Cardiac septum (tissue), 1 donor: Measurements from ENCODE around the gene CHCHD3. TPM values are rescaled to one million over a fixed set of nuclear protein-coding genes. Genes with fewer than 3 reads are reported as not detected.

ENCODE experiments used
- DNase-seq: peaks from one replicate; pipeline ENCODE4 v3.0.0-alpha.2; 2020; ENCODE audit warnings: low spot score
- intact Hi-C: fragments of 100-400 bp; cut with DNase I; formaldehyde crosslinking; loops from one replicate; pipeline ENCODE4 v1.14.0; 2022
- total RNA-seq: library from RNA; stranded (reverse); fragmentation: NEBNext Ultra II Directional; extraction: Animal tissue kit (Norgen Biotek cat#: 25700); gene quantifications from one replicate; pipeline ENCODE4 v1.2.1, GENCODE V29; 2021
- donor health status: DM: no; HTN: no; CAD: no.

The CHCHD3 gene
- total RNA-seq, 1 donor from 2014 or later, result 138 TPM

- DNase-seq, result no peak
- intact Hi-C loops, result no loop called here
Measured at GRCh38 chr7:132804849-132805485, 276.9 kb downstream of the CHCHD3 start.

DNA sequence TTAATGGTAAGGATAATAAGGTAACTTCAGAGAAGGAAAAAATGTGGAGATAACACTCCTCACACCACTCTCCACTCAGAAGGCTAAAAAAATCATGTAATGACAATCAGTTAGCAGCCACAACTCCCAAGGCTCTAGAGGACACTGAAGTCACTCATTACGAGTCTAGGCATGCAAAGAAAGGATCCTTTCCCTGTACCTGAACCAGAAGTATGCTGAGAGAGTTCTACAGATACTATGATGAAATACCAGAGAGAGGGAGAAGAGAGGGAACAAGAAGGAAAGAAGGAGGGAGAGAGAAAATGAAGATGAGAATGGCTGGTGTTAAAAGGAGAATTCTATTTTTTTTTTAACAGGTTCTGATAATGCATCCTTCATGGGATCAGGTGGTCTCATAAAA is 281.4 kb downstream of the CHCHD3 start:
- intact Hi-C loops, result no loop called here
- DNase-seq, result no peak

DNA sequence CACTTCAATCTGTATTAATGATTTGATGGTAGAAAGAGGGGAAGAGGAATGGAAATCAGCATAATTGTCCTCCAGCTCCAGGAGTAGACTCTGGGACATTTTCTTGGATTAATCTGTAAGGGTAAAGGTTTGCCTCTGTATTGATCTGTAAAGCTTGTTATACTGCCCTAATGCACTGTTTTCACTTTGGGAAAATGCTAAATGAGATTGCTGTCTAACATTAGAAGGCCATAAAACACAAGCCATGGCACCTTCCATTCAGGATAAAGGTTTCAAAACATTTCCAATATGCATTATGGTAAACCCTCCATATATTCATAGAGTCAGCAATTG is 282.8 kb downstream of the CHCHD3 start:
- intact Hi-C loops, result no loop called here
- DNase-seq, result no peak

- DNase-seq, result no peak
- intact Hi-C loops, result no loop called here
Measured at GRCh38 chr7:132797152-132797551, 284.7 kb downstream of the CHCHD3 start.

DNA sequence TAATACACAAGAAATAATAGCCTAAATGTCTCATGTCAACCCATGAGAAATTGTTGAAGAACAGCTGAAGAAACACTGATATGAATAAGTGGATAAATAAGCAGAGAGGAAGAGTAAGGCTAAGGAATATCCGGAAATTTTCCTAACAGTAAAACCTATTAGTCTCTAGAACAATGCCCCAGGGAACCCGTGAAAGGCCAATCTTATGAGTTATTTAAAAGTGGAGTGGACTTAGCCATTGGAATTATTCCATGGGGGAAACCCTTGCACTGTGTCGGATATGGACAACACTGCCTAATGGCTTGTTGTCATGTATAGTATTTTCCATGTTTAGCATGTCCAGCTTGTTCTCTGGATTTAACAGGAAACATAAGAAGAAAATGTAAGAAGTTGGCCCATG is 288.4 kb downstream of the CHCHD3 start:
- intact Hi-C loops, result no loop called here
- no peak for DNase-seq

- no peak for DNase-seq
- intact Hi-C loops, result no loop called here
Measured at GRCh38 chr7:132791036-132791435, 290.9 kb downstream of the CHCHD3 start.

GRCh38 chr7:132790104-132790503 is 291.8 kb downstream of the CHCHD3 start:
- intact Hi-C loops, result no loop called here
- no peak for DNase-seq

- DNase-seq, result no peak
- intact Hi-C loops, result no loop called here
Measured at GRCh38 chr7:132789281-132789680, 292.6 kb downstream of the CHCHD3 start.

- intact Hi-C loops, result no loop called here
- DNase-seq, result no peak
Measured at GRCh38 chr7:132785870-132786269, 296.0 kb downstream of the CHCHD3 start.

DNA sequence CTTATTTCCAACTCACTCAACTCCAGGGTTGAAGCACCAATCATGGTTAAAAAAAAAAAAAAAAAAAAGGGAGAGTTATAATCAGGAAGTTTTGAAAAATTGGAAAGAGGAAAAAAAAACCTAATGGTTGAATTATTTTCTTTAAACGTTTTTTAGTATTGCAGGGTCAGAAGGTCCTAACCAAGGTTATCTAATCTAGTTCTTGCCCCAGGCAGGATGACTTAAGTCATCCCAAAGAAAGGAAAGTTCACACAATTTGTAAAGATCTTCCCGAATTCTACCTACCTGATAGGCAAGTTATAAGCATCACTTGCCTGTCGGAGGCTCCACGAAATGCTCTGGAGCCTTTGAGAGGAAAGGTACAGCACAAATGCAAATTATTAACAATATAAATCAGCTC is 297.5 kb downstream of the CHCHD3 start:
- no peak for DNase-seq
- intact Hi-C loops, result no loop called here

GRCh38 chr7:132783824-132784223 is 298.1 kb downstream of the CHCHD3 start:
- intact Hi-C loops, result no loop called here
- DNase-seq, result no peak

GRCh38 chr7:132782777-132783640 is 298.9 kb downstream of the CHCHD3 start:
- DNase-seq, result no peak
- intact Hi-C loops, result no loop called here

- DNase-seq, result no peak
- intact Hi-C loops, result no loop called here
Measured at GRCh38 chr7:132780822-132781221, 301.1 kb downstream of the CHCHD3 start.

GRCh38 chr7:132779164-132779563 is 302.7 kb downstream of the CHCHD3 start:
- intact Hi-C loops, result no loop called here
- DNase-seq, result no peak

DNA sequence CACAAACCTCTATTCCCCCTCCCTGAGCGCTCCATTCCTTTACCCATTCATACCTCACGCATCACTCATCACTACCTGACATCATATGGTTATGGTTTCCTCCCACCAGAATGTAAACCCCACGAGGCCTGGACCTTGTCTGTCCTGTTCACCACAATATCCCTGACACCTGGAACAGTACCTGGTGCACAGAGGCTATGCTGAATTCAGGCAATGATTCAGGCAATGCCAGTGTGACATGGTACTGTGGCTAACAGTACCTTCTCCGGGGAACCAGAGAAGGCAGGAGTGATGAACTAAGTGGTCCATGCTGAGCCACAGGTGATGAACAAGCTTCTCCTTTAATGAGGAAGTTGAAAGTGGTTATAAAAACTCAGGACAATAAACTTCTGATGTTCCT is 303.1 kb downstream of the CHCHD3 start:
- DNase-seq, result no peak
- intact Hi-C loops, result no loop called here

GRCh38 chr7:132777956-132778355 is 303.9 kb downstream of the CHCHD3 start:
- intact Hi-C loops, result no loop called here

GRCh38 chr7:132777414-132777813 is 304.5 kb downstream of the CHCHD3 start:
- intact Hi-C loops, result no loop called here
- DNase-seq, result no peak

More at GRCh38 chr7:132777956-132778355, 303.9 kb downstream of the CHCHD3 start:
- no peak for DNase-seq

DNA sequence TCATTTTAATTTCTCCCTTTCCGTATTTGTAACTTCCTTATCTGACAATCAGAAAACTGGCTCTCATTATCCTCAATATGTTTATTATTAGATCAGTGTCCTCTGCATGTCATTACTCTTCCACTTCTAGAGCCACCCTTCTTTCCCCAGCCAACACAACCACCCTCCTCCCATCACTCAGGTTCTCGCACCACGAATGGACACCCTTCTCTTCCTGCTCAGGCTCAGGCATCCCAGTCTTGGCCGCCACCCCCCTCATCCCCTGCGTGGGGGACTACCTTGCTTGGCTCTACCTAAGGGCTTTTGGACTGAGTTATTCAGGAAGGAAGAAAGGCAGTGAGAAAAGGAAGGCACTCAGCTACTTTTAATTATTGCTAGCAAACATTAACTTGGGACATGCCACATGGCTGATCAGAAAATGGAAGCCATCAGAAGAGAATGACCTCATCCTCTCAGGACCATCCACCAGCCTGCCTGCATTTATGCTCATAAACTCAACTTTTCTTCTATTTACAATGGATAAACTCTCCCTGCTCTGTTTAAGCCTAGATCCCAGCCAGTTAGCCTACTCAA is 305.8 kb downstream of the CHCHD3 start:
- no peak for DNase-seq
- intact Hi-C loops, result no loop called here

- DNase-seq, result no peak
- intact Hi-C loops, result no loop called here
Measured at GRCh38 chr7:132773527-132773956, 308.3 kb downstream of the CHCHD3 start.

- intact Hi-C loops, result no loop called here
- DNase-seq, result no peak
Measured at GRCh38 chr7:132771301-132771730, 310.6 kb downstream of the CHCHD3 start.

DNA sequence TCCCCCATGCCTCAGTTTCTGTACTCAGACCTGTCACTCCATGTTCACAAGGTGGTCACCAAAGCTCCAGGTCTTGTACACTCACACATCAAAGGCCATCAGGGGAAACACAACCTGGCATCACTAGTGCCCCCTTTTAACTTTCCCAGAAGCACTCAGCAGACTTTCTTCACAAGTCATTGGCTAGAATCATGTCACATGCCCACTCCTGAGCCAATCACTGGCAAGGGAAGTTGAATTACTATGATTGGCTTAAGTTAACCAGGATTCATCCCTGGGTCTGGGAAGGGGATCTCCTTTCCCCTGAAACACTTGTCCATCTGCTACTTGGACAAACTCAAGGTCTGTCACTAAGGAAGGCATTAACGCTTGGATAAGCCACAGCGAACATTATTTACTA is 311.8 kb downstream of the CHCHD3 start:
- intact Hi-C loops, result no loop called here
- no peak for DNase-seq
